ENCODE measurements around the gene KLHL33. TPM values are rescaled to one million over a fixed set of nuclear protein-coding genes. Genes with fewer than 3 reads are reported as not detected.

Gene KLHL33
- total RNA-seq, 4 donors from 2014 or later: 0.27 to 2.0 (median 0.36) TPM

DNA sequence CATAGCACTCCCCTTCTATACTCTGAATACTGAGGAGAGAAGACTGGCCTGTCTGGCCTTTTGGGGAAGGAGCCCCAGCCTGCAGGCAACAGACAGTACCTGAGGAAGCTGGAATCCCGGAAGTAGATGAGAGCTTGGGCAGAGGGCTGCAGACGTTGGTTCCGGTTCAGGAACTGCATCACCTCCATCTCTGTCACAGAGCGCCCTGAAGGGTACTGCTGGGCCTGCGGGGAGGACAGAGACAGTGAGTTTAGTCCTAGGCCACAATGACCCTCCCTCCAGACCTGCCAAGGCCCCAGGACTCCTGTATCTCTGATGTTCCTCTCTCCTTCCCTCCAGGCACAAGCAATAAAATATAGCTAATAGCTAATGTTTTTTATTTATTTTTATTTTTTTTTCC is 51.1 kb downstream of the KLHL33 start:
- H3K4me1 ChIP-seq: no peaks in the 10 kb centered on the region
- TF ChIP-seq, protein P1, sequence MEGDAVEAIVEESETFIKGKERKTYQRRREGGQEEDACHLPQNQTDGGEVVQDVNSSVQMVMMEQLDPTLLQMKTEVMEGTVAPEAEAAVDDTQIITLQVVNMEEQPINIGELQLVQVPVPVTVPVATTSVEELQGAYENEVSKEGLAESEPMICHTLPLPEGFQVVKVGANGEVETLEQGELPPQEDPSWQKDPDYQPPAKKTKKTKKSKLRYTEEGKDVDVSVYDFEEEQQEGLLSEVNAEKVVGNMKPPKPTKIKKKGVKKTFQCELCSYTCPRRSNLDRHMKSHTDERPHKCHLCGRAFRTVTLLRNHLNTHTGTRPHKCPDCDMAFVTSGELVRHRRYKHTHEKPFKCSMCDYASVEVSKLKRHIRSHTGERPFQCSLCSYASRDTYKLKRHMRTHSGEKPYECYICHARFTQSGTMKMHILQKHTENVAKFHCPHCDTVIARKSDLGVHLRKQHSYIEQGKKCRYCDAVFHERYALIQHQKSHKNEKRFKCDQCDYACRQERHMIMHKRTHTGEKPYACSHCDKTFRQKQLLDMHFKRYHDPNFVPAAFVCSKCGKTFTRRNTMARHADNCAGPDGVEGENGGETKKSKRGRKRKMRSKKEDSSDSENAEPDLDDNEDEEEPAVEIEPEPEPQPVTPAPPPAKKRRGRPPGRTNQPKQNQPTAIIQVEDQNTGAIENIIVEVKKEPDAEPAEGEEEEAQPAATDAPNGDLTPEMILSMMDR (IDR thresholded peaks at IDR 0.05): no peak
- no peak for TF ChIP-seq POLR2A (IDR thresholded peaks at IDR 0.05)
- intact Hi-C loops (cut with DNase I): no loop called here
- H3K27ac ChIP-seq: no peak overlapping the region
- DNase-seq: no peak
- no peaks in the 10 kb centered on the region for H3K27me3 ChIP-seq
- peaks cover 92 to 96% of the 10 kb centered on the region in 2 donors for H3K36me3 ChIP-seq
- no peaks in the 10 kb centered on the region for H3K9me3 ChIP-seq
- H3K4me3 ChIP-seq (replicated peaks in 1 of 3): no peak overlapping the region
- 88 to 89% methylated on average over 5 of the region's 5 CpGs for WGBS, 2 donors

DNA sequence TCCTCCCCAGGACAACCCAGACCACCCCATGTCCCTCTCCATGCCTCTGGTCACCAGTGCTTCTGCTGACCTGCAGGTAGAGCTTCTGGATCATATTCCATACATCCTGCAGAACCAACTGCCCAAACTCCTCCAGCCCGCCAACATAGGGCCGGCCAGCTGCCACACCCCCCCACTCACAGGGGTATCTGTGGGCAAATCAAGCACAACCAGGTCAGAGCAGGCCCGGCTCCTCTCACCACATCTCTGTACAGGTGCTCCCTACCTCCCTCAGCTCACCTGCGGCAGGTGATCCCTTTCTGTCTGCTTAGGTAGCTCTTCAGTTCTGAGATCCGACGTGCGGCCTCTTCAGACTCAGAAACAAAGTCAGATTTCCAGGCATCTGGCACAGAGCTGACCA is 51.6 kb downstream of the KLHL33 start:
- H3K36me3 ChIP-seq: peaks cover 93 to 96% of the 10 kb centered on the region in 2 donors
- intact Hi-C loops (cut with DNase I): no loop called here

DNA sequence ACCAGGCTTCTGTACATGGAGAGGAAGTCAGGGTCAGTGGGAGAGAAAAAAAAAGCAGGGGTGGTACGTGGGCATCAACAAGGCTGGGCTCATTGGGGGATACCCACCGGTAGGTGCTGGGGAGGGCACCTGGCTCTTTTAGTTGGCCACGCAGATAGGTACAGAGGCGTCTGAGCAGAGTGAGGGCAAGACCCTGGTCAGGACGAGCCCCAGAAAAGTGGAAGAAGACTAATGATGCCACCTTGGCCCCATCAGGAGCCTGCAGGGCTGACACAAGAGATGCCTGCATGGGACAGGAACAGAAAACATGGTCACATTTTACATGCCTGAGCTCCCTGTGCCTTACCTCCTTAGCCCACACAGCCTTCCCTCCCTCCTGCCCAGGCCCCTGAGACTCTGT is 52.3 kb downstream of the KLHL33 start:
- 95% methylated on average over 5 of the region's 5 CpGs for WGBS, 2 donors
- no peak overlapping the region for H3K4me3 ChIP-seq (replicated peaks in 1 of 3)
- intact Hi-C loops (cut with DNase I): no loop called here
- no peaks in the 10 kb centered on the region for H3K27me3 ChIP-seq
- H3K4me1 ChIP-seq: no peaks in the 10 kb centered on the region
- no peak overlapping the region for H3K27ac ChIP-seq
- no peaks in the 10 kb centered on the region for H3K9me3 ChIP-seq
- peaks cover 93 to 96% of the 10 kb centered on the region in 2 donors for H3K36me3 ChIP-seq
- TF ChIP-seq, protein P1 (IDR thresholded peaks at IDR 0.05): no peak
- no peak for TF ChIP-seq POLR2A (IDR thresholded peaks at IDR 0.05)
- DNase-seq: no peak

More for the DNA sequence above, 51.6 kb downstream of the KLHL33 start:
- Histone ChIP-seq H3K27me3 (no peaks in the 10 kb centered on the region), H3K9me3 (no peaks in the 10 kb centered on the region), H3K4me1 (no peaks in the 10 kb centered on the region), H3K4me3 (replicated peaks in 1 of 3) (no peak overlapping the region), H3K27ac (no peak overlapping the region)
- no peak for TF ChIP-seq POLR2A (IDR thresholded peaks at IDR 0.05)
- TF ChIP-seq, protein P1 (IDR thresholded peaks at IDR 0.05): no peak
- 88 to 97% methylated on average over 7 of the region's 7 CpGs for WGBS, 2 donors
- DNase-seq: no peak

DNA sequence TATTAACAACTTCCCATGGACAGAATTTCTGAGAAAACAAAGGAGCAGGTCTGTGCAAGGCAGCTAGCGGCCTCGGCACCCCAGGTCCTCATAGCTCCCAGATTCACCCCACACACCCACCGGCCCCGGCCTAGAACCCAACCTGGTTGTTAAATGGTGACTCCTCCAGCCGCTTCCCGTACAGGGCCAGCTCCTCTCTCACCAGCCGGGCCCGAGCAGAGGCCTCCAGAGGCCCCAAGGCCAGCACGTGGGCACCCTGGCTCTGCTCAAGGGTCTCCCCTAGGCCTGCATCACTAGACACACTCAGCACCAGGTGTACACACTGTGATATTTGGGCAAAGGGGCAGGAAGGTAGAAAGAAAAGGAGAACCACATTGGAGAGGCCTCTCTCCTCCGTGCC is 52.9 kb downstream of the KLHL33 start:
- Histone ChIP-seq H3K9me3 (no peaks in the 10 kb centered on the region), H3K27ac (no peak overlapping the region), H3K4me1 (no peaks in the 10 kb centered on the region), H3K4me3 (replicated peaks in 1 of 3) (no peak overlapping the region), H3K27me3 (no peaks in the 10 kb centered on the region), H3K36me3 (peaks cover 93 to 96% of the 10 kb centered on the region in 2 donors)
- DNase-seq: no peak
- WGBS, 2 donors: 94 to 95% methylated on average over 10 of the region's 10 CpGs
- no peak for TF ChIP-seq POLR2A (IDR thresholded peaks at IDR 0.05)
- TF ChIP-seq, protein P1 (IDR thresholded peaks at IDR 0.05): no peak
- intact Hi-C loops (cut with DNase I): no loop called here

DNA sequence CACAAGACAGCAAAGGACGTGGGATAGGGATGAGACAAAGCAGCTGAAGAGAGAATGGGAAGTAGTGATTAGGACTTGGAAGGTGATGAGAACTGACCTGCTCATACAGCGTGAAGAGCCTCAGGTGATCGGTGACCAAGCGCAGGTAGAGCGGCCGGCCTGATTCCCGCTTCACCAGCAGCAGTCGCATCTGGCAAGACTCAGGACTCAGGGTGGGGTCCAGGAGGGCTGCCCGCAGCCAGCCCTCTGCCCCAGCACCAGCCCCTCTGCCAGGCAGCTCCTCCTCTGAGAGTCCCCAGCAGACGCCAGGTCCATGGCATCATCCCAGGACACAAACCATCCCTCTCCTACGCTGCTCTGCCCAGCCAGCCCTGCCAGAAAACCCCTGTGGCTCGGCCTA is 53.4 kb downstream of the KLHL33 start:
- H3K4me1 ChIP-seq: no peaks in the 10 kb centered on the region
- no peak for TF ChIP-seq POLR2A (IDR thresholded peaks at IDR 0.05)
- TF ChIP-seq, protein P1 (IDR thresholded peaks at IDR 0.05): no peak
- intact Hi-C loops (cut with DNase I): no loop called here
- no peaks in the 10 kb centered on the region for H3K27me3 ChIP-seq
- H3K9me3 ChIP-seq: no peaks in the 10 kb centered on the region
- H3K27ac ChIP-seq: no peak overlapping the region
- no peak for DNase-seq
- H3K36me3 ChIP-seq: peaks cover 93 to 96% of the 10 kb centered on the region in 2 donors
- H3K4me3 ChIP-seq (replicated peaks in 1 of 3): no peak overlapping the region
- WGBS, 2 donors: 95 to 96% methylated on average over 10 to 12 of the region's 12 CpGs
